Sigmoid colon (tissue), 4 donors: ENCODE measurements around the gene HBS1L.

ENCODE experiments used
- EP300 ChIP-seq, 4 donors: sonication (generic); formaldehyde crosslinking; IDR thresholded peaks; one replicate each; pipeline ENCODE4 v1.6.1; 2017; ENCODE audit warnings: antibody characterized with exemption in 4 of 4
- POLR2A ChIP-seq, 2 donors: fragments of 450-650 bp; IDR thresholded peaks; one replicate each; pipeline ENCODE4 v1.6.1; 2016; ENCODE audit warnings: antibody characterized with exemption in 2 of 2, mild to moderate bottlenecking in 2 of 2, moderate library complexity in 2 of 2
- POLR2AphosphoS5 ChIP-seq, 4 donors: sonication (generic); formaldehyde crosslinking; IDR thresholded peaks; one replicate each; pipeline ENCODE4 v1.6.1; 2017; ENCODE audit warnings: antibody characterized with exemption in 4 of 4
- TF ChIP-seq, protein P1 (sequence below), 4 experiments: fragments of 450-650 bp in 3 of 4; fragments of 200-600 bp in 1 of 4; IDR thresholded peaks; one replicate each; pipeline ENCODE4 v1.5.1; 2016 to 2019; ENCODE audit warnings: antibody characterized with exemption in 4 of 4, mild to moderate bottlenecking in 3 of 4, moderate library complexity in 2 of 4

DNA sequence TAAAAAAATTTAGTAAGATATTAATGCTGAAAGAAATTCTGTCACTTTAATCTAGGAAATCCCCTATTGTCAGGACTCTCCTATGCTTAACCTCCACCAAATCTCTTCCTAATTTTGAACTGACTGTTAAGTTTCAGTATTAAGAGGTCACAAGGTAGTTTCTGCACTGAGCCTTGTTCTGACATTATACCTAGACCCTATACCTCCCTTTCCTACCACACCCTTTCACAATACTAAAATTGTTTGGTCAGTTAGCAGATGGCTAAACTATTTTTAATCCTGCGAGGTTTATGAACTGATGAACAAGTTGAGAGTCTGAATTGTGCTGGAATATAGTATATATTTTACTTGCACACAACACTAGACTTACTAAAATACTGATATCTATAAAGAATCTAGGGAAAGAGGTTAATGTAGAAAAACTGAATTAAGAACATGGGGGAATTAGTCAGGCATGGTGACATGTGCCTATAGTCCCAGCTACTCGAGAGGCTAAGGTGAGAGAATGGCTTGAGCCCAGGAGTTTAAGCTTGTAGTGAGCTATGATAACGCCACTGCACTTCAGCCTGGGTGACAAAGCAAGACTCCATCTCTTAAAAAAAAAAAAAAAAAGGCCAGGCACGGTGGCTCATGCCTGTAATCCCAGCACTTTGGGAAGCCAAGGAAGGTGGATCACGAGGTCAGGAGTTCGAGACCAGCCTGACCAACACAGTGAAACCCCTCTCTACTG is 51.5 kb downstream of the HBS1L start:
- TF ChIP-seq, protein P1, sequence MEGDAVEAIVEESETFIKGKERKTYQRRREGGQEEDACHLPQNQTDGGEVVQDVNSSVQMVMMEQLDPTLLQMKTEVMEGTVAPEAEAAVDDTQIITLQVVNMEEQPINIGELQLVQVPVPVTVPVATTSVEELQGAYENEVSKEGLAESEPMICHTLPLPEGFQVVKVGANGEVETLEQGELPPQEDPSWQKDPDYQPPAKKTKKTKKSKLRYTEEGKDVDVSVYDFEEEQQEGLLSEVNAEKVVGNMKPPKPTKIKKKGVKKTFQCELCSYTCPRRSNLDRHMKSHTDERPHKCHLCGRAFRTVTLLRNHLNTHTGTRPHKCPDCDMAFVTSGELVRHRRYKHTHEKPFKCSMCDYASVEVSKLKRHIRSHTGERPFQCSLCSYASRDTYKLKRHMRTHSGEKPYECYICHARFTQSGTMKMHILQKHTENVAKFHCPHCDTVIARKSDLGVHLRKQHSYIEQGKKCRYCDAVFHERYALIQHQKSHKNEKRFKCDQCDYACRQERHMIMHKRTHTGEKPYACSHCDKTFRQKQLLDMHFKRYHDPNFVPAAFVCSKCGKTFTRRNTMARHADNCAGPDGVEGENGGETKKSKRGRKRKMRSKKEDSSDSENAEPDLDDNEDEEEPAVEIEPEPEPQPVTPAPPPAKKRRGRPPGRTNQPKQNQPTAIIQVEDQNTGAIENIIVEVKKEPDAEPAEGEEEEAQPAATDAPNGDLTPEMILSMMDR (IDR thresholded peaks at IDR 0.05): no peak
- TF ChIP-seq POLR2A (IDR thresholded peaks at IDR 0.05): no peak
- TF ChIP-seq POLR2AphosphoS5 (IDR thresholded peaks at IDR 0.05): no peak
- TF ChIP-seq EP300 (IDR thresholded peaks at IDR 0.05): no peak
